H1 (cell line): ENCODE results near the gene NBEA. TPM values are rescaled to one million over a fixed set of nuclear protein-coding genes. Genes with fewer than 3 reads are reported as not detected.

Source experiments
- CREB1 ChIP-seq: IDR thresholded peaks from 2 replicates; pipeline ENCODE4 v1.6.1; 2012; ENCODE audit warnings: inconsistent platforms
- FOSL1 ChIP-seq: IDR thresholded peaks from 2 replicates; pipeline ENCODE4 v1.6.1; 2011; ENCODE audit warnings: mild to moderate bottlenecking, low read depth, low read length, moderate library complexity; ENCODE audit not compliant: insufficient read depth
- KDM4A ChIP-seq: IDR thresholded peaks from one replicate; pipeline ENCODE4 v1.7.1; 2012; ENCODE audit warnings: low read depth, mild to moderate bottlenecking, moderate library complexity, low read length, inconsistent platforms; ENCODE audit not compliant: severe bottlenecking
- MAFK ChIP-seq: IDR thresholded peaks from 2 replicates; pipeline ENCODE4 v1.6.1; 2012; ENCODE audit warnings: low read depth, mild to moderate bottlenecking, improper control_type of control experiment, low read length
- PHF8 ChIP-seq: fragments of 200-600 bp; sonication (generic); conservative IDR thresholded peaks from 2 replicates; pipeline ENCODE4 v1.7.1; 2012; ENCODE audit warnings: low read depth, mild to moderate bottlenecking, inconsistent platforms, low read length, moderate library complexity
- RBBP5 ChIP-seq: IDR thresholded peaks from 2 replicates; pipeline ENCODE4 v1.7.1; 2012; ENCODE audit warnings: low read depth, mild to moderate bottlenecking, inconsistent platforms, low read length, moderate library complexity, borderline replicate concordance
- SAP30 ChIP-seq: fragments of 300-600 bp; sonication (generic); IDR thresholded peaks from 2 replicates; pipeline ENCODE4 v1.7.1; 2012; ENCODE audit warnings: low read length, moderate library complexity, mild to moderate bottlenecking, inconsistent platforms; ENCODE audit not compliant: insufficient read depth, insufficient replicate concordance
- SP4 ChIP-seq: IDR thresholded peaks from 2 replicates; pipeline ENCODE4 v1.6.1; 2012; ENCODE audit warnings: low read length, inconsistent platforms
- SUZ12 ChIP-seq: fragments of 200-600 bp; sonication (generic); IDR thresholded peaks from 2 replicates; pipeline ENCODE4 v1.6.1; 2012; ENCODE audit warnings: mild to moderate bottlenecking, inconsistent platforms, low read length, moderate library complexity, mixed read lengths
- TBP ChIP-seq: IDR thresholded peaks from 2 replicates; pipeline ENCODE4 v1.6.1; 2011; ENCODE audit warnings: low read depth, low read length, improper control_type of control experiment
- polyA plus RNA-seq, 7 experiments: library from polyadenylated mRNA; depleted of rRNA in 3 of 7; stranded (reverse) in 5 of 7; unstranded in 2 of 7; fragments of >200 nt in 5 of 7; fragments of 200-250 nt in 2 of 7; gene quantifications; 1 replicate in 5 of 7; 2 replicates in 1 of 7; 4 replicates in 1 of 7; pipeline versions ENCODE4 v1.2.1 to v1.2.3, GENCODE V29; 2011 to 2013; ENCODE audit warnings: missing spikeins in 2 of 7, mixed read lengths in 2 of 7
- total RNA-seq: library from RNA; stranded (reverse); fragmentation: NEBNext Ultra II Directional; extraction: Animal tissue kit (Norgen Biotek cat#: 25700); gene quantifications from 2 replicates; pipeline ENCODE4 v1.2.1, GENCODE V29; 2021
- TF ChIP-seq, protein P1 (sequence below): IDR thresholded peaks from 2 replicates; pipeline ENCODE4 v1.6.1; 2012; ENCODE audit warnings: inconsistent platforms
- TF ChIP-seq, protein P2 (sequence below), 3 experiments: IDR thresholded peaks; 1 replicate in 2 of 3; 2 replicates in 1 of 3; pipeline versions ENCODE4 v1.5.1 to v1.6.1; 2011; ENCODE audit warnings: low read length in 3 of 3, mild to moderate bottlenecking in 3 of 3, inconsistent platforms in 2 of 3, low read depth in 1 of 3, moderate library complexity in 1 of 3; ENCODE audit not compliant: insufficient read depth in 1 of 3; ENCODE audit errors: control extremely low read depth in 1 of 3
- TF ChIP-seq, protein P3 (sequence below): IDR thresholded peaks from 2 replicates; pipeline ENCODE4 v1.6.1; 2012; ENCODE audit warnings: inconsistent platforms

The NBEA gene
- total and polyA plus RNA-seq, 2 of the 8 experiments (the other 6 are each of a cell fraction or from before 2014, with no cell fraction given), result 14.2 to 21.5 TPM

DNA sequence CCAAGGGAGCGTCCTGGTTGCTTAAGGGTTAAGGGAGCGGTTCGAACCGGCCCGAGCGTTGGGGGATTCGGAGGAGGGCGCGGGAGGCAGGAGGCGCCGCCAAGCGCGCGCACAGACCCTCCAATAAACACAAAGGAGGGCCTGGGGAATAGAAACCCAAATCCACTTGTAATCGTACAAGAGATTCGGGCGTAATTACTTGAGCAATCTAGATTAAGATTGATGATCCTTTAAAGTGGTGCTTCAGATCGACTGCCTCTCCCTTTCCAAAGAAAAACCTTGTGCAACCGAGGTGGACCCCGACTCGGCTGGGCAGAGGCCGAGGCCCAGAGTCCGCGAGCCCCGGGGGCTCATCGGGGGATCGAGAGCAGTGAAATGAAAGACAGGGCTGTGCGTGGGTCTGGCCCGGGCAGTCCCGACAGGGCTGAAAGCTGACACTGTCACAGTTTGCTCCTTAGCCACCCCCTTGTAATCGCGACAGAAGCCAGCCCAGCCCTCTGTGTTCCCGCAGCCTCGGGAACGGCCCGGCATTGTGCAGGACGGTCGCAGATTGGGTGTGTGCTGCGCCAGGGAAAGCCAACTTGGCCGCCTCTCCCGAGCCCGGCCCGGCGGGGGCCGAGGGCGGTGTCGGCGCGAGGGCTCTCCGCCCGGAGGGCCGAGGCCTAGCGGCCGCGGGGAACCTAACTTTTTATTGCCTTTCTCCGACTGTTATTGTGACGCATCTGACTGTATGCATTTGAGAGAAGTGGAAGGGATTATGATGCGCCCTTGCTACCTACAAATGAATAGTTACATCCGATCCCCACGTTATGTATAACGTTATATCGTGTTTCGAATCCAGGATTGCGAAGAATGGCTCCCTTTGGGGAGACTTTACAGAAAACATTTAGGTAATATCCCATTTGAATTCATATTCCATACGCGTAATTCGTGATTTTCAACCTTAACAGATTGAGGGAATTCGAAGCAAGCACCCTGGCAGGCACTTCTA lies 528.9 kb downstream of the NBEA start (continued):
- TF ChIP-seq, protein P1, sequence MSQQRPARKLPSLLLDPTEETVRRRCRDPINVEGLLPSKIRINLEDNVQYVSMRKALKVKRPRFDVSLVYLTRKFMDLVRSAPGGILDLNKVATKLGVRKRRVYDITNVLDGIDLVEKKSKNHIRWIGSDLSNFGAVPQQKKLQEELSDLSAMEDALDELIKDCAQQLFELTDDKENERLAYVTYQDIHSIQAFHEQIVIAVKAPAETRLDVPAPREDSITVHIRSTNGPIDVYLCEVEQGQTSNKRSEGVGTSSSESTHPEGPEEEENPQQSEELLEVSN, result peak; percentile 77
- TF ChIP-seq SP4 (no peak), MAFK (no peak), RBBP5 (peak; percentile 79), TBP (peak; percentile 44), SAP30 (no peak), FOSL1 (no peak), PHF8 (peak; percentile 46; the same call in 1 of the 2 replicates), KDM4A (peak; percentile 69), CREB1 (no peak), SUZ12 (peak; percentile 78)
- TF ChIP-seq, protein P2, sequence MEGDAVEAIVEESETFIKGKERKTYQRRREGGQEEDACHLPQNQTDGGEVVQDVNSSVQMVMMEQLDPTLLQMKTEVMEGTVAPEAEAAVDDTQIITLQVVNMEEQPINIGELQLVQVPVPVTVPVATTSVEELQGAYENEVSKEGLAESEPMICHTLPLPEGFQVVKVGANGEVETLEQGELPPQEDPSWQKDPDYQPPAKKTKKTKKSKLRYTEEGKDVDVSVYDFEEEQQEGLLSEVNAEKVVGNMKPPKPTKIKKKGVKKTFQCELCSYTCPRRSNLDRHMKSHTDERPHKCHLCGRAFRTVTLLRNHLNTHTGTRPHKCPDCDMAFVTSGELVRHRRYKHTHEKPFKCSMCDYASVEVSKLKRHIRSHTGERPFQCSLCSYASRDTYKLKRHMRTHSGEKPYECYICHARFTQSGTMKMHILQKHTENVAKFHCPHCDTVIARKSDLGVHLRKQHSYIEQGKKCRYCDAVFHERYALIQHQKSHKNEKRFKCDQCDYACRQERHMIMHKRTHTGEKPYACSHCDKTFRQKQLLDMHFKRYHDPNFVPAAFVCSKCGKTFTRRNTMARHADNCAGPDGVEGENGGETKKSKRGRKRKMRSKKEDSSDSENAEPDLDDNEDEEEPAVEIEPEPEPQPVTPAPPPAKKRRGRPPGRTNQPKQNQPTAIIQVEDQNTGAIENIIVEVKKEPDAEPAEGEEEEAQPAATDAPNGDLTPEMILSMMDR (IDR thresholded peaks at IDR 0.05; ENCODE audit: control extremely low read depth in 1 of 3, insufficient read depth in 1 of 3, low read depth in 1 of 3, low read length in 3 of 3), result no peak
- TF ChIP-seq, protein P3, sequence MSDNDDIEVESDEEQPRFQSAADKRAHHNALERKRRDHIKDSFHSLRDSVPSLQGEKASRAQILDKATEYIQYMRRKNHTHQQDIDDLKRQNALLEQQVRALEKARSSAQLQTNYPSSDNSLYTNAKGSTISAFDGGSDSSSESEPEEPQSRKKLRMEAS, result peak; percentile 64
